ENCODE data around the gene HNRNPL. TPM values are rescaled to one million over a fixed set of nuclear protein-coding genes. Genes with fewer than 3 reads are reported as not detected.
"Not testable (repeated sequence)": the region's sequence is repeated elsewhere in the genome, so short reads cannot be mapped to it uniquely, and the experiment has no call there.

The HNRNPL gene
- total RNA-seq, 4 donors from 2014 or later: 138 to 180 (median 169) TPM

DNA sequence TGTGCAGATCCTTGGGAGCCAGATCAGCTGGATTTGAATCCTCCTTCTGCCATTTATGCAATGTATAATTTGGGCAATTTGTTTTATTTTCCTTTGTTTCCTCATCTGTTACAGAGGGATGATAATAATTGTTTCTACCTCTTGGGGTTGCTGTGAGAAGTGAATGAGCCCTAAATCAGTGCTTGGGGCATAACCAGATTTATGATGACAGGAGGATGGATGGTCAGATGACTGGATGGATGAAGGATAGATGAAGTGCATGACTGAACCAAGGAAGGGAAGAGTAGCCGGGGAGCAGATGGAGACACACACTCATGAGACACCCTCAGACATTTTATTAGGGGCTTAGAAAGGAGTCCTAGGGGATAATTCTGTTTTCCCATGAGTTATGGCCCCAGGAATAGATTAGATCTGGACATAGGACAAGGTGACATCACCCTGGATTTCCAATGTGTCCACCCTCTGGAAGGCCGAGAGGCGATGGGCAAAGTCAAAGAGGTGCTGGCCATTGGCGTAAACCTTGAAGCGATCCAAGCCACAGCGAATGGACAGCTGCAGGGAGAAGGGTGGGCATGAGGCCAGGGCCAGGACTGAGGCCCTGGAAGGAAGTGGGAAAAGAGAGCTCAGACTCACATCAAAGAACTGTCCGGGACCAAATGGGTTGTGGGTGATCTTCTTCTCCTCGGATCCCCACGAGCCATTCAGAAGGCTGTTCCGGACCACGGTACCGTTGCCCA is 48.3 kb downstream of the HNRNPL start:
- DNase-seq (ENCODE audit: low spot score) (no peak), ATAC-seq (ENCODE audit: low FRiP score) (no peak)

DNA sequence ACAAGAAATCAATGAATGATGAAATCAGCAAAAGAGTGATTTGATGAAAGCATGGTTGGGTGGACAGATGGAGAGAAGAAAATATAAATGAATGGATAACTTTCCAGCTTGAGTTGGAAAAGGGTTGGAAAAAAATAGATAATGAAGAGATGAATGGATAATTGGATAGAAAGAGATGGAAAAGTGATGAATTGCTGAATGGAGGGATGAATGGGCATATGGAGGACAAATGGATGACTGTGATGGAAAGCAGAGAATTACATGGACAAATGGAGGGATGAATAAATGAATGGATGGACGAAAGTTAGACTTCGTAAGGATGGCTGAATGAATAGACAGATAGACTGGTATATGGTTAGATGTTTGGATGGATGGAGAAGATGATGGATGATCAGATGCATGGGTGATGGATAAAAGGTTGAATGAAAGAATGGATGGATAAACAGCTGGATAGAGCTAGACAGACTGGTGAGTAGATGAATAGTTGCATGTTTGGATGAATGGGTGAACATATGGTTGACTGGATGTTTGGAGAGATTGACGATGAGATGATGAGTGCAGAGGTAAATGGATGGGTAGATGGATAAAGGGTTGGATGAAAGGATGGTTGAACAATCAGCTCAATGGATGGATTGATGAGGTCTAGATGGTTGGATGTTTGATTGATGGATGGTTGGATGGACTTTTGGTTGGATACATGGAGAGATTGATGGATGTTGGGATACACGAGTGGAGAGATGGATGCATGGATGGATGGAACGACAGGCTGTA is 49.0 kb downstream of the HNRNPL start:
- TF ChIP-seq, protein P1, sequence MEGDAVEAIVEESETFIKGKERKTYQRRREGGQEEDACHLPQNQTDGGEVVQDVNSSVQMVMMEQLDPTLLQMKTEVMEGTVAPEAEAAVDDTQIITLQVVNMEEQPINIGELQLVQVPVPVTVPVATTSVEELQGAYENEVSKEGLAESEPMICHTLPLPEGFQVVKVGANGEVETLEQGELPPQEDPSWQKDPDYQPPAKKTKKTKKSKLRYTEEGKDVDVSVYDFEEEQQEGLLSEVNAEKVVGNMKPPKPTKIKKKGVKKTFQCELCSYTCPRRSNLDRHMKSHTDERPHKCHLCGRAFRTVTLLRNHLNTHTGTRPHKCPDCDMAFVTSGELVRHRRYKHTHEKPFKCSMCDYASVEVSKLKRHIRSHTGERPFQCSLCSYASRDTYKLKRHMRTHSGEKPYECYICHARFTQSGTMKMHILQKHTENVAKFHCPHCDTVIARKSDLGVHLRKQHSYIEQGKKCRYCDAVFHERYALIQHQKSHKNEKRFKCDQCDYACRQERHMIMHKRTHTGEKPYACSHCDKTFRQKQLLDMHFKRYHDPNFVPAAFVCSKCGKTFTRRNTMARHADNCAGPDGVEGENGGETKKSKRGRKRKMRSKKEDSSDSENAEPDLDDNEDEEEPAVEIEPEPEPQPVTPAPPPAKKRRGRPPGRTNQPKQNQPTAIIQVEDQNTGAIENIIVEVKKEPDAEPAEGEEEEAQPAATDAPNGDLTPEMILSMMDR (IDR thresholded peaks at IDR 0.05): no peak
- DNase-seq (ENCODE audit: low spot score): no peak
- ATAC-seq (ENCODE audit: low FRiP score): no peak

More for the DNA sequence above, 48.3 kb downstream of the HNRNPL start:
- TF ChIP-seq, protein P1 (IDR thresholded peaks at IDR 0.05): no peak

DNA sequence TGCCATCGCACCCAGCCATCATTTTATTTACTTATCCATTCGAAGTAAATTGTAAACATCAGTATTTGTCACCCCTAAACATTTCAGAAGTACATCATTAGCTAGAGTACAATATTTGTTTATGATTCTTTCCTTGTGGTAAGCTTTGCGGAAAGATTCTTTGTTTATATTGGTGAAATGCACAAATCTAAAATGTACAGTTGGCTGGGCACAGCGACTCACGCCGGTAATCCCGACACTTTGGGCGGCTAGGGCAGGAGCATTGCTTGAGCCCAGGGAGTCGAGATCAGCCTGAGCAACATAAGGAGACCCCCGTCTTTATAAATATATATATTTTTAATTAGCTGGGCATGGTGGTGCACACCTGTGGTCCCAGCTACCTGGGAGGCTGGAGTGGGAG is 50.7 kb downstream of the HNRNPL start:
- ATAC-seq (ENCODE audit: low FRiP score) (no peak), DNase-seq (ENCODE audit: low spot score) (no peak)
- TF ChIP-seq, protein P1 (IDR thresholded peaks at IDR 0.05): no peak

DNA sequence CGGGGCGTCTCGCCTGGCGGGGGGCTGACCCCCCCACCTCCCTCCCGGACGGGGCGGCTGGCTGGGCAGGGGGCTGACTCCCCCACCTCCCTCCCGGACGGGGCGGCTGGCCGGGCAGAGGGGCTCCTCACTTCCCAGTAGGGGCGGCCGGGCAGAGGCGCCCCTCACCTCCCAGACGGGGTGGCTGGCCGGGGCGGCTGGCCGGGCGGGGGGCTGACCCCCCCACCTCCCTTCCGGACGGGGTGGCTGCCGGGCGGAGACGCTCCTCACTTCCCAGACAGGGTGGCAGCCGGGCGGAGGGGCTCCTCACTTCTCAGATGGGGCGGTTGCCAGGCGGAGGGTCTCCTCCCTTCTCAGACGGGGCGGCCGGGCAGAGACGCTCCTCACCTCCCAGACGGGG is 52.0 kb downstream of the HNRNPL start:
- ATAC-seq (ENCODE audit: low FRiP score); DNase-seq (ENCODE audit: low spot score): not testable (repeated sequence)

DNA sequence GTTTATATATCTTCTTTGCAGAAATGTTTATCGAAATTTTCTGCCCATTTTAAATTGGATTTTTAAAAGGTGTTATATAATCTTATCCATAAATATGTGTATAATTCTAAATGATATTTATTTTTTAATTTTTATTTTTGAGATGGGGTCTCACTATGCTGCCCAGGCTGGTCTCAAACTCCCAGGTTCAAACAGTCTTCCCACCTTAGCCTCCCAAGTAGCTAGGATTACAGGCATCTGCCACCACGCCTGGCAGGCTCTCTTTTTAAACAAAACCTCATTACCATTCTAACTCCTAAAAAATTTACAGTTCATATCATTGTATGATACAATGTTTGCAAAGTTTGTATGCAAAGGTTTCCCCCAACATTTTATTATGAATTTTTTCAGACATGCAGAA is 53.6 kb downstream of the HNRNPL start:
- no peak for ATAC-seq (ENCODE audit: low FRiP score)
- no peak for DNase-seq (ENCODE audit: low spot score)
- TF ChIP-seq, protein P1 (IDR thresholded peaks at IDR 0.05): no peak

DNA sequence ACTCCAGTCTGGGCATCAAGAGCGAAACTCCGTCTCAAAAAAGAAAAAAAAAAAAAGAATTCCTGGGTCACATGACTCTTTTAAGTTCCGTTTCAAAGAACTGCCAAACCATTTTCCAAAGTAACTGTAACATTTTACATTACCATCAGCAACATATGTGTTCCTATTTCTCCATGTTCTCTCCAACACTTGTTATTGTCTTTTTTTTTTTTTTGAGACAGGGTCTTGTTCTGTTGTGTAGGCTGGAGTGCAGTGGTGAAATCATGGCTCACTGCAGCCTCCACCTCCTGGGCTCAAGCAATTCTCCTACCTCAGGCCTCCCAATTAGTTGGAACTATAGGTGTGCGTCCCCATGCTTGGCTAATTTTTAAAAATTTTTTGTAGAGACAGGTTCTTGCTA is 54.2 kb downstream of the HNRNPL start:
- TF ChIP-seq, protein P1 (IDR thresholded peaks at IDR 0.05): no peak
- ATAC-seq (ENCODE audit: low FRiP score) (no peak), DNase-seq (ENCODE audit: low spot score) (no peak)

DNA sequence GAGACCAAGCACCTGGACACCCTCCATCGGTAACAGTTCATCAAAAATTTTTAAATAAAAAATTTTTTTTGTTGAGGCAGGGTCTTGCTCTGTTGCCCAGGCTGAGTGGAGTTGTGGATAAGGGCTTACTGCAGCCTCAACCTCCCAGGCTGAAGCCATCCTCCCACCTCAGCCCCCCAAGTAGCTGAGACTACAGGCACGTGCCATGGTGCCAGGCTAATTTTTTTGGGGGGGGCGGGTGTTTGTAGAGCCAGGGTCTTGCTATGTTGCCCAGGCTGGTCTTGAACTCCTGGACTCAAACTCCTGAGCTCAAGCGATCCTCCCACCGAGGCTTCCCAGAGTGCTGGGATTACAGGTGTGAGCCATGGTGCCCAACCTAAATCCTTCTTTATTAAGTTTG is 56.1 kb downstream of the HNRNPL start:
- no peak for ATAC-seq (ENCODE audit: low FRiP score)
- TF ChIP-seq, protein P1 (IDR thresholded peaks at IDR 0.05): no peak
- DNase-seq (ENCODE audit: low spot score): no peak
